GM18511 (cell line): Measurements from ENCODE around the gene TBX15.
"Not testable (repeated sequence)": the region's sequence is repeated elsewhere in the genome, so short reads cannot be mapped to it uniquely, and the experiment has no call there.

Experiments used
- ATAC-seq: cut with Tn5 transposase; IDR thresholded peaks from one replicate; pipeline ENCODE4 v1.9.1; 2021; ENCODE audit warnings: mild to moderate bottlenecking, moderate library complexity; ENCODE audit not compliant: unreplicated experiment

Gene TBX15

DNA sequence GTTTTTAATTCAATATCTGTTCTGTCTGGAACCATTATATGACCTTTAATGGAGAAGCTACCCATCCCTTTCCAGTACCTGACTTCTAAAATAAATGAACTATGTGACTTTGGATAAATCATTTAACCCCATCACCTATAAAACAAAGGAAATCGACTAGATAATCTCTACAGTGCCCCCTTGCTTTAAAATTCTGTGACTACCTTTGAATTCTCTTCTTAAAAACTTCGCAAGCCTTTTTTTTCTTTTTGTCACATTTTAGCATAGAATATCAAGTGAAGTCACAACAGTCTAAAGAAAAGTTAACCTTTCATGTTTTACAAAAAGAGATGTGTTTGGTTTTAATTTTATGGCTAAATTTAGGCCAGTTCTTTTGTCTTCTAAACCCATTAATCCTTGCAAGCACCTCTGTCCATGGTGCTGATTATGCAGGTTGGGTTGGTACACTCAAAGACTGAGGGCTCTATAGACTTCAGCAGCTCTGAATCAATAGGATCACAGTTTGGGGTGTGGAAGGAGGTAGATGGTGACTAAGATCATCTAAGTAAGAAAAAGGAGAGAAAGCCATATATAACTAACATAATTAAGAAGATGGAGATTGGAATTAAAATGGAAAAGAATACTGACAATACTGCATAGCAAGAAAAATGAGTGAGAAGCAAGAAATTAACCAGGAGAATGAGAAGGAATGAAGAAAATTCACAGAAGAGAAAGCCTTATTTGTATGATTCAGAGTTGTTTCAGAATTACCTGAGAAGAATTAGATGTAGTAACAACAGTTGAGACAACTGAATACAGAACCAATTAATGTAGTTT, 59.2 kb downstream of the TBX15 start:
- no peak for ATAC-seq

DNA sequence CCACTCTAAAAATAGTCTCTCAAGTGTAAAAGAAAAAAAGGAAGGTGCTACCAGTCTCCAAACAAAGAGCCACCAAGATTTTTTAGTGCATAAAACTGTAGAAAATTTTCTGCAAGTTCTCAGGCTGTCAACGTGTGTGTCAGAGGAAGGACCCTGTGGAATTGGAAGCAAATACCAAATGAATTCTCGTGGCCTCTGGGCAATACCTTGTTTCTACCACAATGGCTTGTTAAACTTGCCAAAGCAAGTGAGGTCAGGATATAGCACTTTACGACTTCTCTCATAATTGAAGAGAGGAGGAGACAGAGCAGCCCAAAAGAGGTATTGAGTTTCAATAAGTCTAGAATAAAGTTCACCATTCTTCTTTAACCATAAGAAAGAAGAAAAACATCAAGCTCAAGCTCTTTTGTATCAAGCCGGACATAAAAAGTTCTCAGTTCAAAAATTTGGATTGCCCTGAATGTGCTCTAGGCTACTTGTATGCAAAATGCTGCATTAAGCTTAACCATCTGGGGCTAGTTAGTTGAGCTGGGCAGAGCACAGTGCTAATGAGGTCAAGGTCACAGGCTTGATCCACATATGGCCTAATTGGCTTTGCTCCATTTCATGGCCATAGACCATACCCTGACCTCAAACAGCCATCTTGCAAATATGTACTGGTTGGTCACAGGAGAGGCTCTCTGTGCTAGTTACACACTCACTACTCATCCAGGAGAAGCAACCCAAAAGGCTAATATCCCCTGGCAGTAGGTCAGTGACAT, 60.5 kb downstream of the TBX15 start:
- ATAC-seq, result no peak

DNA sequence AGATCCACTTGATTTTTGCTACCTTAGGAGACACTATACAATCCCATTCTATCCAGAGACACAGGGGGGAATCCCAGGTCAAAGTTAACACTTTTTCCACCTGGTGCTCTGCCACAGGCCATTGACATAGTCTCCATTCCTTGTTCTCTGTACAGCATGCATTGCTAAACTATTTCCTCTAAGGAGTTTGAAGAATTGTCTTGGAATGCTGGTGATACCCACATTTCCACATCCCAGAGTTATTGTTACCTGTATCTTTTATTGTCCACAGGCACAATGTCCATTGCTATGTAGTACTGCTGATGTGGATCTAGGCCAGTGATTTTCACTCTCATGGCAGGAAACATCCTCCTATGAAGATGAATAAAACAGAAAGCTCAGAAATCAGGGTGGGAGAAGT, 61.9 kb downstream of the TBX15 start:
- no peak for ATAC-seq

DNA sequence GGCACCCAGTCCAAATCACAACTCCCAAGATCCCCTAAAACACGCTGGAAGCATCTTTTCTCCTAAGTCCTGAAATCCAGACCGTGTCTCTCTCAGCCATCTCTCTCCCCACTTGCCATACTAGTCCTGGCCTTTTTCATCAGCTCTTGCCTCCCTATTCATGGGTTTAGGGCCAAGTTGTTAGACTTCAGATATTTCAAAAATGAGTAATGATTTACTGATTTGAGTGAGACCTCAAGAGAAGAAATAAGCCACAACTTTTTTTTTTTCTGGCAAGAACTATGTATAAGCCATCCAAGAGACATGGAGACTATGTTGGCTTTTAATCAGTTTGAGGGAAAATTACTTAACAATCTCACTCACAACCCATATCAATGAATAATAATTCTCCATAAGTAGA, 62.5 kb downstream of the TBX15 start:
- no peak for ATAC-seq

DNA sequence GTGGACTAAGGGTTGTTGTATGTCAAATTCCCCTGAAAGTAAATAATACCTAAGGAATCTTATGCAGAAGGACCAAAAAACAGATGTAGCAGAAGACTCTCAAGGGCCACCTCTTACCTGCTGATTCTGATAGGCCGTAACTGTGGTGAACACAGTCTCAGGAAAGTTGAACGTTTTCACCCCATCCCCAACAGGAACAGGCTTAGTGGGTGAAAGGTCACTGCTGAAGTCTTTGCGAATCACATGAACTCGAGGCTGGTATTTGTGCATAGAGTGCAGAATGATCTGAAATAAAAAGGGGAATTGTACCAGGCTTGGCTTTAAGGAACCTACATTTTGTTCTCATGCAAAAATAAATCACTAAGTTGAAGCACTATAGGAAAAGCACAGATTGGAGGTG, 64.8 kb downstream of the TBX15 start:
- no peak for ATAC-seq

DNA sequence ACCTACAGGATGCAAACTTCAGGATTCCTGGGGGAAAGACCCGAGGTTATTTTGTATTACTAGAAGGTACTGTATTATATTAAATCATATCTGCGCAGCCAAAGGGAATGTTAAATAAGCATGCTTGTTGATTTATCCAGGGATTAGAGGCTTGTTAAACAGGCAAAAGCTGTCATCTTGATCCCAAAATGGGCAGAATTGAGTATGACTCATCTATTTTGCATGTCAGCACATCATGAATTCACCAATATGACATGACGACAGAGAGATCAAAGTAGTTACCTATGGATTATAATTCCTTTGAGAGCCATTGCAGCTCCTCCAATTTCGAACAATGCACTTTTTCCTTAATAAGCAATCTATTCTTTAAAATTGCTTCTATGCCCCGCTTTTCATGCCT, 66.1 kb downstream of the TBX15 start:
- no peak for ATAC-seq

DNA sequence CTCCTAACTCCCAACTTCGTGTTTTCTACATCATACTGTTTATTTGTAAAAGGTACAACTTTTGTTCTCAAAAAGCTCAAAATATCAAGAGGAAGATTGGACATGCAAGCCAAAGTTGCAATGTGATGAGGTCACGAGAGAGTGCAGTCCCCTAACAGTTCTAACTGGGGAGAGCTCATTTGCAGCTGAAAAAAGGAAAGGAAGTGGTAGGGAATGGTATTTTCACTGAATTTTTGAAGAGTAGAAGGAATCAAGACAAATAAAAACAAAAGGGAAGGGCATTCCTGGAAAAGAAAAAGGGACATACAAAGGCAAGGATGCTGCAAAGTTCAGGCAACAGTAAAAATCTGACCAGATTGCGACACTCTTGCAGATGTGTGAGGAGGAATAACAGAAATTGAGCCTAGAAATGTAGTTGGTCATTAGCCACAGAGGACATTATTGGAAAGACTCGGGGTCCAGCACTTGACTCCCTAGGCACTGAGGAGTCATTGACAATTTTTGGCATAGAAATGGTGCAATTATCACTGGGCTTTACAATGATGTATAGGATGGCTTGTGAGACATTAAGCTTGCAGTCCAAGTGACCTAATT, 67.9 kb downstream of the TBX15 start:
- ATAC-seq, result no peak

DNA sequence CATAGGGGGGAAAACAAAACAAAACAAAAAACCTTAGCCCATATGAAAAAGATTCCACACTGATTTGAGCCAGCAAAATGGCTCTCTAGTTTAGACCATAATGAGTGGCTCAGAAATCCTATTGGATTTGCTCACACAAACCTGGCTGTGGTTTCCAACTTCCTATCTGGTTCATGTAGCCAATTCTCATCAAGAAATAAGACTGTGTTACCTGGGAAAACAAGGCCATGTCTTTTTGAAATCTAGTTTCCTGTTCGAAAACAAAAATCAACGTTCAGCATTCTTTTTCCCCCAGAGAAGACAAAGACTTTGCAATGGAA, 69.2 kb downstream of the TBX15 start:
- no peak for ATAC-seq

DNA sequence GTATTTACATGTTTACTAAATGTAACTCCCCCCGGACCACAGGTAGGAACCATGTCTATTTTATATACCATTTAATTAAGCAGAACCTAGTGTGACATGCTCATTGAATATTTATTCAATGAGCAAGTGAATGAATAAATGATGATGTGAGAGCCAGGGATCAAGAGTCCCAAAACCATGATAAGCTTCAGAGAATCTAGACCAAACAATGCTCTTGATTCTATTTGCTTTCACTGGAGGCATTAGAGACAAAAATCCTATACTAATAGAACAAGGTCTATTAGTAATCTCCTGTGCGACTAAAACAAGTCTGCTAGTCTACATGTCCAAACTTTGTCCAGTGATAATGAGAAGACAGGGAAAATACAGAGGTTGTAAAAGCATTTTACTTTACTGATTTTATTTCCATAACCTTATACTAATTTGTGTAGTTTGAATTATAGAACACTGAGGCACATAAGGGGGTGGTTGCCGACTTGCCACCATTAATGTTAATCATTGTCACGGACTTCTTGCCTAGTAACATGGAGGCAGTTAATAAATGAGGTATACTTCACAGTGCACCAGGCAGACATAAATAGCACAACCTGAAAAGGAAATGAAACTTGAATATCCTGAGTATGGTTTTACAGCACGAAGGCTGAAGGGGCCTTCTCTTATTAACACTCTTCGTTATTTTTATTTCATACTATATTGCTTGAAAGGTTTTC, 69.8 kb downstream of the TBX15 start:
- ATAC-seq, result peak; percentile 72

DNA sequence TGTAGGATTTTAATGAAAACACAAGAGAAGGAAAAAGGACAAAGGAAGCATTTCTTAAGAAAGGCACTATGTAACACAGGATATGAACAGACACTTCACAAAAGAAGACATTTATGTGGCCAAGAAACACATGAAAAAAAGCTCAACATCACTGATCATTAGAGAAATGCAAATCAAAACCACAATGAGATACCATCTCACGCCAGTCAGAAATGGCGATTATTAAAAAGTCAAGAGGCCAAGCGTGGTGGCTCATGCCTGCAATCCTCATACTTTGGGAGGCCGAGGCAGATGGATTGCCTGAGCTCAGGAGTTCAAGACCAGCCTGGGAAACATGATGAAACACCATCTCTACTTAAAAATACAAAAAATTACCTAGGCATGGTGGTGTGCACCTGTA, 71.8 kb downstream of the TBX15 start:
- ATAC-seq, result not testable (repeated sequence)

DNA sequence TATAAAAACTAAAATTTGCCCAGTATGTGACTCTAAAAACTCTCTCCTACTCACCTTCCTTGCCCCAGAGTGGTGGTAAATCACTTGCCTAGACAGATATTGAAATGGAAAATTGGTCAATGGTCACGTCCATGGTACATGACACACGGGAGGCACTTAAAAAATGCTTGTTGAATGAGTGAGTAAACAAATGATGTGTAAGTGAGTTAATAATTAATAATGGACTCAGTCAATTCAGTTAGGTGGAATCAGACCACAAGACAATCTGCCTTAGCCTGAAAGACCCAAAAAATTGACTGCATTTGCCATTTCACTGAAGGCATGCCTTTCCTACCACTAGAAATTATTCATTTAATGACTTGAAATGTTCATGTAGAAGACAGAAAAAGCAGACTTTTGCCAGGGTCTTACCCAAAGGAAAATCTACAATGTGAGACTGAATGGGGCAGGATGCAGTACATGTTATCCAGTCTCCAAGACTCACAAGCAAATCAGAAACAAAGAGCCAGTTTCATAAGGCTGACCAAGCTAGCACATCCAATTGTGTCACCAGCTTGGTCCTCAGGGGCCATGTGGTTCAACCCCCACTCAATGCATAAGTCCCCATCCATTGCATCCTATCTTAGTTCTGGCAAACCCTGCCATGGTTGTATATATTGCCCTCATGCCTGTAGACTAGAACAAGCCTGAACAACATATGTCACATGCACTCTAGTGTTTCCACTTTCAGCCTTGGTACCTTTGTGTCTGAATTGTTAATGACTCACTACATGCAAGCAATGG, 73.6 kb downstream of the TBX15 start:
- peak; percentile 64 for ATAC-seq

DNA sequence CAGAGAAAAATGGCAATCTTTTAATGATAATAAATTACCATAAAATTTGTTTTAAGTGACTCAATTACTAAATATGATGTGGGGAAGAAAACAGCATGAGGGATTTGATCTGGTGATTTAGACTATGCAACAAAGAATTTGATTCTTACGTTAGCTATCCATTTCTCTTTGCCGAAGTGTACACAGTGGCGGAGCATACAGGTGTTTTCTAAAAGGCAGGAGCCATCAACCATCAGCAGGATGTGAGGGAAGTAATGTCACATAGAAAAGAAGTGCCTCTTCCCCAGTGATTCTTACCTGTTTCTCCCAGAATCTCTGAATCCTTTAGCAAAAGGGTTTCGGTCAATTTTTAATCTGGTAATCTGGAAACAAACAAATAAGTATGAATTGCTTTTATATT, 74.3 kb downstream of the TBX15 start:
- ATAC-seq, result no peak

DNA sequence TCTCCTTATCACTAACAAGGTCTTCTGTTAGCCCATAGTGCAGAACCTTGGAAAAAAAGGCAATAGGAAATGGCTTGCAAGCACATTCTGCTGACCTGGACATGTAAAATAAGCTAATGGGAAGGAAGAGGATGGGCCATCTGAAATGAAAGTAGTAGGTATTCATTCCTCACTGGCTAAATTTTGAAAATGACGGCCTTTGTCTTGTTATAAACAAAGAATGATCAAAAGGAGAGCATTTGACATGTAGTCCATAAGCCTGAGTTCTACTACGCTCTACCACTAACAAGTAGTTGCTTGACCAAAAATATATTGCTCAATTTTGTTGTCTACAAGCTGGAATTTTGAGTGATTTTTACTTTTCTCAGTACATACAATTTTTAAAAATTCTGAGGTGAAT, 75.6 kb downstream of the TBX15 start:
- no peak for ATAC-seq

DNA sequence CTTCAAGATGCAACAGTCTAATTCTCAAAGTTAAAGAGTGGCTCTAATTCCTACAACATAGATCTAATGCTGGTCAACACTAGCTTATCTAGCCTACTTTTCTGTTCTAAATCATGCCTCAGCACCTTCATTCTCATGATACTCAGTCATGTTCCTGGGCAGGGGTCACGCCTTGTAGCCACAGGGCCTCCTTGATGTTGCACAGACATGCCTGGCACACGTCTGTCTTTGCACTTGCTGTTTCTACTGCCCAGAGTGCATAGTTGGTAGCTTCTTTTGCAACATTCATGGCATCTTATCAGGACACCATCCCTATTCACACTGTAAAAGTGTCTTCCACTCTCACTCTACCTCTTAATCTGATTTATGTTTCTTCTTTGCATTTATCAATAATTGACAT, 76.6 kb downstream of the TBX15 start:
- ATAC-seq, result no peak

DNA sequence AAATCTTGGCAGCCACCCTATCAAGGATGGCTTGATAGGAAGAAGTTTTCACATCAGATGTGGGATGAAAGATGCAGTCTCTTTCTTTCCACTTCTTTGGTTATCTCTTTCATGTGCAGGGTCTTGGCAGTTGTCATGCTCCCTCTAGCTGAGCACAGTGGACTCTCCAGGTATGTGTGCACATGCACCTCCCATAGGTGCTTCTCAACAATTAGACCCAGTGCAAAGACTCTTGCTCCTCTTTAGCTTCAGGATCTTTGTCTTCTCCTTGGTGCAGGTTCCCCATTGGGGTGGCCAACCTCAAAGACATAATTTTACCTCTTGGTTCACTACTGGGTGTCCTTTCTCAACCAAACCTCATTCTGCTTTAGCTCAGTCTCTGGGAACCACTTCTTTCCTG, 80.7 kb downstream of the TBX15 start:
- no peak for ATAC-seq

DNA sequence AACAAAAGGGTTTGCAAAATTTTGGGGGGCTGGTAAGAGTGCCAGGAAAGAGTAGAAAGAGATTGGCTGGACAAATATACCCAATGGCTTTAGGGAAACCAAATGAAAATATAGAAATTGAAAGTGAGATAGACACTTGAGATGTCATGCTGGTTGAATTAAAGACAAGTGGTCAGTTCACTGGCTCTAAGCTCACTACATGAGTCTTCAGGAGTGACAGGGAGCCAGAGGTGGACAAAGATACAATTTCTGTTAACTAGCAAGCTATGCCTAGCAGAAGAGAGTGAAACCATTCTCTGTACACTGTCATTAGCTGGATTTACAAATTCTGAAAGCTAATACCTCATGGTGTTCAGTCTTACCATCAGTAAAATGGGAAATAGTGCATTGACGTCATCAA, 82.5 kb downstream of the TBX15 start:
- ATAC-seq, result no peak

DNA sequence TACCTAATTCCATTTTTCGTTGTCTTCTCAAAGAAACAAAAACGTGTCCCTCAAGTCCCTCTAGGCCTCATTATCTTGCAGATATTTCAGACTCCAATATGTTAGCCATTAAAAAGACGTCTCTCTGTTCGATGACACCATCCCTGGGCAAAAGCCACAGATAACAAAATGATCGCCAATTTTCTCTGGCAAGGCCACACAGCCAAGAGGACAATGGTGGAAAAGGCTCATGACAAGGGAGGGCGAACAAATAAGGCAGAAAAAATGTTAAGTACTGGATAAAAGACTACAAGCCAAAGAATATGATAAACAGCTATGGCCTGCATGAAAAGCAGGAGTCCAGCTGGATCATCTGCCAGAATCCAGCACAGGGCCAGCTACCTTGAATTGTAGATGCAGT, 82.9 kb downstream of the TBX15 start:
- ATAC-seq, result no peak

DNA sequence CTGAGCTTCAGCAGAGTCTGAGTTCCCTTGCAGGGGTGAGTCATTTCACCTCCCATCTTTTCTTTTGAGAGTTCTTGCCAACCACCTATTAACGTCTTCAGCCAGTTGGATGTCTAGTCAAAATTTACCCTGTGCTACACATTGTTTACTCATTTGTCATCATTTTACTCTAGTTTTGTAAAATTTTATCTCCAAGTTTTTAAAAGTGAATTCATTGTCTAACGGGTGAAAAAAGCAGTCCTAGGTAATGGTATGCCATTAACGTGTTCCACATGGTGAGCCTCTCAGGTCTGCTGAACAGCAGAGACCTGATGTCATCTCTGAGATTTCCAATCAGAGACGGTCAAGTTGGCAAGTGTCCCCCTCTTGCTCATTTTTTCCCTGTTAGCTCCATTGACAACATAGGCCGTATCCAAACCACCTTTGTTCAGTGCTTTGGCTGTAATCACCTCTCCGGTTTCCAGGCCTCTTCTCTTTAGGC, 85.4 kb downstream of the TBX15 start:
- no peak for ATAC-seq

DNA sequence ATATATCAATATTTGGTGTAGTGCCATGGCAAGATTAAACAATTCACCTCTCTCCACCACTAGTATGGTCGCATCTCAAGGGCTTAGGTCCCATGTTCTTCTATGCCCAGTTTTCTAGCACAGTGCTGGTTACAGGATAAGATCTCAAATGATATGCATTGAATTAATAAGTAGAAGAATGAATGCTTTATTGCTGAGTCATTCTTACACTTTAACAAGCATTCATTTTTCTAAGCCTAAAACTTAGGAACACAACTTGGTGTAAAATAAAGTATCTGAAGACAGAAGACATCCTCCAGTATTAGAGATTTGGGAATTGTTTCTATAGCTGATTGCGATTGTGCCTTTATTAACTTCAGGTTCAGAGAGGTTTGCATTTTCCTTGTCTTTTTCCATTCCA, 85.8 kb downstream of the TBX15 start:
- no peak for ATAC-seq

DNA sequence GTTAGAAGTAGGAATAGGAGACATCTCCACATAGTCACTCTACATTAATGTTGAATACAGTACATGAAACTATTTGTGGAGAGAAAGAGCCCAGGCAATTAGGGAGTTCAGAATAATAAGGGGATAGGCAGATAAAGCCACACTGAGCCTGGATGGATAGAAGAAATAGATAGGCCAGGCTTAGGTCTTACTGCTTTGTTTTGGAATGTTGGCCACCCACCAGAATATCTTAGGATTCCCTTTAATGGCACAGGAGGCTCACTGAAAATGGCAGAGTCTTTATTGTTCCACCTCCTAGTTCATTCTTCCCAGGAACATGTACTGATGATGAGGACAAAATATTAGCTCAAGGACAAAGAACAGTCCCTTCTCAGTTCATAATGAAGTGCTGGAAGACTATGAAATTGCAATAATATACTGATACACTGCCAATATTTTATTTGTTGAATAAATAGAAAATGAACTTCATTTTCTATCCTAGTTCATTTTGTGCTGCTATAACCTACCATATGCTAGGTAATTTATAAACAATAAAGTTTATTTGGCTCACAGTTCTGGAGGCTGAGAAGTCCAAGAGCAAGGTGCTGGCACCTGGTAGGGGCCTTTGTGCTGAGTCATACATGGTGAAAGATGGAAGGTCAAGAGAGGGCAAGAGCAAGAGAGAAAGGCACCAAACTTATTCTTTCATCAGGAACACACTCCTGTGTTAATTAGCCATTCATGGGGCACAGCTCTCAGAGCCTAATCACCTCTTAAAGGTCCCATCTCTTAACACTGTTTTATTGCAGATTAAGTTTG, 87.3 kb downstream of the TBX15 start:
- ATAC-seq, result no peak
